ENCODE measurements around the gene CENPT.

Gene CENPT

DNA sequence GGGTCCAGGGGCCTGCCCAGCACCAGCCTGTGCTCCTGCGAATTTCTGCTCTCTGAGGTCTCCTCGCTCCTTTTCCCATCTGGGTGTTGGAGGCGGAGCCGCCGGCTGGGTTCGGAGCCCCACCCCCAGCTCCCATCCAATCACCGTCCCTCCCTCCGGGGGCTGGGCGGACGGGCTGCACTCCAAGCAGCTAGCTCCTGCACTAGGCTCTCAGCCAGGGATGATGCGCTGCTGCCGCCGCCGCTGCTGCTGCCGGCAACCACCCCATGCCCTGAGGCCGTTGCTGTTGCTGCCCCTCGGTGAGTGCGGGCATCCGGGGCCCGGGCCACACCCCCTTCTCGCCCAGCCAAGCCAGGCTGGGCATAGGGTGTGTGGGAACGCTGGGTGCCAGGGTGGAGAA, 37.2 kb upstream of the CENPT start, which contains the start of gene NRN1L:
NRN1L (plus strand) TSS at position 202 of the 400 bp plus-strand sequence; CDS start at position 221, 19 bp downstream.
- H3K27me3 ChIP-seq (ENCODE audit: low read length), result no peaks in the 10 kb centered on the region
- no peak within 1 kb of the TSS for H3K27ac ChIP-seq (ENCODE audit: low read depth, low read length)
- H4K20me1 ChIP-seq (ENCODE audit: low read depth, low read length), result no peaks in the 10 kb centered on the region
- H3K4me2 ChIP-seq (ENCODE audit: low read depth, low read length, poor library complexity, severe bottlenecking), result no peak within 1 kb of the TSS
- H3K9ac ChIP-seq (ENCODE audit: low read length), result no peak within 1 kb of the TSS
- H3K9me2 ChIP-seq (replicated peaks; ENCODE audit: insufficient read depth, low read length), result no peaks in the 10 kb centered on the region
- no peaks in the 10 kb centered on the region; the same call in 1 of the 2 replicates for H3F3A ChIP-seq (ENCODE audit: insufficient read depth)
- H2AFZ ChIP-seq (ENCODE audit: low read depth, low read length, severe bottlenecking), result no peak within 1 kb of the TSS
- H3K9me3 ChIP-seq (ENCODE audit: insufficient read depth, low read length), result no peaks in the 10 kb centered on the region
- H3K79me2 ChIP-seq (ENCODE audit: insufficient read depth, low read length), result no peaks in the 10 kb centered on the region
- TF ChIP-seq, protein P1, sequence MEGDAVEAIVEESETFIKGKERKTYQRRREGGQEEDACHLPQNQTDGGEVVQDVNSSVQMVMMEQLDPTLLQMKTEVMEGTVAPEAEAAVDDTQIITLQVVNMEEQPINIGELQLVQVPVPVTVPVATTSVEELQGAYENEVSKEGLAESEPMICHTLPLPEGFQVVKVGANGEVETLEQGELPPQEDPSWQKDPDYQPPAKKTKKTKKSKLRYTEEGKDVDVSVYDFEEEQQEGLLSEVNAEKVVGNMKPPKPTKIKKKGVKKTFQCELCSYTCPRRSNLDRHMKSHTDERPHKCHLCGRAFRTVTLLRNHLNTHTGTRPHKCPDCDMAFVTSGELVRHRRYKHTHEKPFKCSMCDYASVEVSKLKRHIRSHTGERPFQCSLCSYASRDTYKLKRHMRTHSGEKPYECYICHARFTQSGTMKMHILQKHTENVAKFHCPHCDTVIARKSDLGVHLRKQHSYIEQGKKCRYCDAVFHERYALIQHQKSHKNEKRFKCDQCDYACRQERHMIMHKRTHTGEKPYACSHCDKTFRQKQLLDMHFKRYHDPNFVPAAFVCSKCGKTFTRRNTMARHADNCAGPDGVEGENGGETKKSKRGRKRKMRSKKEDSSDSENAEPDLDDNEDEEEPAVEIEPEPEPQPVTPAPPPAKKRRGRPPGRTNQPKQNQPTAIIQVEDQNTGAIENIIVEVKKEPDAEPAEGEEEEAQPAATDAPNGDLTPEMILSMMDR (IDR thresholded peaks at IDR 0.05; ENCODE audit: insufficient read depth, low read length, poor library complexity, severe bottlenecking), result no peak
- TF ChIP-seq EZH2phosphoT487 (conservative IDR thresholded peaks at IDR 0.05; ENCODE audit: low read length), result no peak
- no peak within 1 kb of the TSS for H3K4me3 ChIP-seq (ENCODE audit: insufficient read depth, low read length, poor library complexity, severe bottlenecking)
- no peaks in the 10 kb centered on the region for H3K36me3 ChIP-seq (ENCODE audit: low read length)

DNA sequence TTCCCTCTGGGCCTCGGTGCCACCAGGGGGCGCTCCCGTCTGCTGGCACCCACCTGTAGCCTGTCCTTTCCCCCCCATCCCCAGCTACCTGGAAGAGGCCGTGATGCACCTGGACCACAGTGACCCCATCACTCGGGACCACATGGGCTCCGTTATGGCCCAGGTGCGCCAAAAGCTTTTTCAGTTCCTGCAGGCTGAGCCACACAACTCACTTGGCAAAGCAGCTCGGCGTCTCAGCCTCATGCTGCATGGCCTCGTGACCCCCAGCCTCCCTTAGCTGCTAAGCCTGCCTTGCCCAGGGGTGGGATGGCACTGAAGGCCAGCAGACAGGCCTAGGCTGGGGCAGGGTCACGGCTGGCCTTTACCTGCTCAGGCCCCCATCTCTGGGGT, 36.4 kb upstream of the CENPT start:
- Histone ChIP-seq H3K27me3 (ENCODE audit: low read length) (no peaks in the 10 kb centered on the region), H3K27ac (ENCODE audit: low read depth, low read length) (no peak overlapping the region), H3K9me2 (replicated peaks; ENCODE audit: insufficient read depth, low read length) (no peaks in the 10 kb centered on the region), H4K20me1 (ENCODE audit: low read depth, low read length) (no peaks in the 10 kb centered on the region), H3K36me3 (ENCODE audit: low read length) (no peaks in the 10 kb centered on the region), H2AFZ (ENCODE audit: low read depth, low read length, severe bottlenecking) (no peak overlapping the region), H3K79me2 (ENCODE audit: insufficient read depth, low read length) (no peaks in the 10 kb centered on the region), H3K4me3 (ENCODE audit: insufficient read depth, low read length, poor library complexity, severe bottlenecking) (no peak overlapping the region), H3F3A (ENCODE audit: insufficient read depth) (no peaks in the 10 kb centered on the region; the same call in 1 of the 2 replicates), H3K9ac (ENCODE audit: low read length) (no peak overlapping the region), H3K9me3 (ENCODE audit: insufficient read depth, low read length) (no peaks in the 10 kb centered on the region), H3K4me2 (ENCODE audit: low read depth, low read length, poor library complexity, severe bottlenecking) (no peak overlapping the region)
- TF ChIP-seq EZH2phosphoT487 (conservative IDR thresholded peaks at IDR 0.05; ENCODE audit: low read length), result no peak
- TF ChIP-seq, protein P1 (IDR thresholded peaks at IDR 0.05; ENCODE audit: insufficient read depth, low read length, poor library complexity, severe bottlenecking), result peak; percentile 85

DNA sequence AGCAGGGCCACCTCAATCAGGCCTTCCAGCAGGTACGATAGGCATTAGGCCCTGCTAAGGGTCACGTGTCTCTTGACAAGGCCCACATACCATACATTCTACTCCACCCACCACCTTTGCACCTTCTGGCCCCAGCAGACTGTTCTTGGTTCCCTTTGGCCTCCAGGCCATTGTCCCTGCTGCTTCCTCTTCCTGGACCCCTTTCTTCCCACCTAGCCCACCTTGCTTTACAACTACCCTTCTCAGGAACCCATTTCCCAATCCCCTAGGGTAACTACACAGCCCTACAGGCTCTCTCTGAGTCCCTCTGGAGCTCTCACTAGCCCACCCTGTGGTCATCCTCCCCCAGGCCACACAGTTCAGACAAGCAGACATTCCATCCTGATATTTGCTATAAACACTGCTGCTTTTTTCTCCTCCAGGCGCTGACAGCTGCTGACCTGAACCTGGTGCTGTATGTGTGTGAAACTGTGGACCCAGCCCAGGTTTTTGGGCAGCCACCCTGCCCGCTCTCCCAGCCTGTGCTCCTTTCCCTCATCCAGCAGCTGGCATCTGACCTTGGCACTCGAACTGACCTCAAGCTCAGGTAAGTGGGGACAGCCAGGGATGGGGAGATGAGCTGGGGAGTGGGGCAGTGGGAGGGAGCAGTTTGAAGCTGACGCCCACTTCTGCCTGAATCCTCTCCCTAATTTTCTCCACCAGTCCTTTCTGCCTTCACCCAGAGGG, 35.8 kb upstream of the CENPT start:
- no peaks in the 10 kb centered on the region for H3K9me3 ChIP-seq (ENCODE audit: insufficient read depth, low read length)
- H4K20me1 ChIP-seq (ENCODE audit: low read depth, low read length), result no peaks in the 10 kb centered on the region
- H3K27ac ChIP-seq (ENCODE audit: low read depth, low read length), result no peak overlapping the region
- H3K36me3 ChIP-seq (ENCODE audit: low read length), result no peaks in the 10 kb centered on the region
- TF ChIP-seq EZH2phosphoT487 (conservative IDR thresholded peaks at IDR 0.05; ENCODE audit: low read length), result no peak
- TF ChIP-seq, protein P1 (IDR thresholded peaks at IDR 0.05; ENCODE audit: insufficient read depth, low read length, poor library complexity, severe bottlenecking), result no peak
- no peaks in the 10 kb centered on the region for H3K79me2 ChIP-seq (ENCODE audit: insufficient read depth, low read length)
- H2AFZ ChIP-seq (ENCODE audit: low read depth, low read length, severe bottlenecking), result no peak overlapping the region
- H3K27me3 ChIP-seq (ENCODE audit: low read length), result no peaks in the 10 kb centered on the region
- H3K4me3 ChIP-seq (ENCODE audit: insufficient read depth, low read length, poor library complexity, severe bottlenecking), result no peak overlapping the region
- no peaks in the 10 kb centered on the region for H3K9me2 ChIP-seq (replicated peaks; ENCODE audit: insufficient read depth, low read length)
- no peaks in the 10 kb centered on the region for H3F3A ChIP-seq (ENCODE audit: insufficient read depth)
- no peak overlapping the region for H3K4me2 ChIP-seq (ENCODE audit: low read depth, low read length, poor library complexity, severe bottlenecking)
- H3K9ac ChIP-seq (ENCODE audit: low read length), result no peak overlapping the region
